ENCODE measurements around the gene ANKRD1.

ANKRD1 gene

GRCh38 chr10:90920986-90921666 is at the start of gene ANKRD1:
Gene ANKRD1 (minus strand): TSS chr10:90921087. CDS start chr10:90921027, 60 bp downstream.
- H3K27ac ChIP-seq, result no peak within 1 kb of the TSS
- TF ChIP-seq ZFX (IDR thresholded peaks at IDR 0.05; ENCODE audit: borderline replicate concordance) (no peak), CTCF (IDR thresholded peaks at IDR 0.05) (no peak)

GRCh38 chr10:90969947-90970673 is 49.2 kb upstream of the ANKRD1 start:
- no peak overlapping the region for H3K27ac ChIP-seq
- no peak for TF ChIP-seq ZFX (IDR thresholded peaks at IDR 0.05; ENCODE audit: borderline replicate concordance)
- TF ChIP-seq CTCF (IDR thresholded peaks at IDR 0.05), result no peak

- H3K27ac ChIP-seq, result no peak overlapping the region
- TF ChIP-seq ZFX (IDR thresholded peaks at IDR 0.05; ENCODE audit: borderline replicate concordance), result no peak
- no peak for TF ChIP-seq CTCF (IDR thresholded peaks at IDR 0.05)
Measured at GRCh38 chr10:90969121-90969534, 48.2 kb upstream of the ANKRD1 start.

- H3K27ac ChIP-seq, result no peak overlapping the region
- TF ChIP-seq ZFX (IDR thresholded peaks at IDR 0.05; ENCODE audit: borderline replicate concordance), result no peak
- no peak for TF ChIP-seq CTCF (IDR thresholded peaks at IDR 0.05)
Measured at GRCh38 chr10:90968328-90969081, 47.6 kb upstream of the ANKRD1 start.

GRCh38 chr10:90967865-90968264 is 47.0 kb upstream of the ANKRD1 start:
- TF ChIP-seq CTCF (IDR thresholded peaks at IDR 0.05), result no peak
- no peak for TF ChIP-seq ZFX (IDR thresholded peaks at IDR 0.05; ENCODE audit: borderline replicate concordance)
- H3K27ac ChIP-seq, result no peak overlapping the region

- H3K27ac ChIP-seq, result no peak overlapping the region
- no peak for TF ChIP-seq CTCF (IDR thresholded peaks at IDR 0.05)
- TF ChIP-seq ZFX (IDR thresholded peaks at IDR 0.05; ENCODE audit: borderline replicate concordance), result no peak
Measured at GRCh38 chr10:90966146-90966545, 45.3 kb upstream of the ANKRD1 start.

Data from 22Rv1 (cell line).